BJ (cell line): Measurements from ENCODE around the gene NAA25. TPM values are rescaled to one million over a fixed set of nuclear protein-coding genes. Genes with fewer than 3 reads are reported as not detected.

Experiments
- CTCF ChIA-PET: fragments of 350-600 bp; formaldehyde crosslinking; extraction: SDS; loops from one replicate; lab custom pipeline; 2021; ENCODE audit warnings: antibody characterized with exemption, inconsistent platforms; lab: Yijun Ruan, JAX
- POLR2A ChIA-PET: fragments of 300-600 bp; sonication (Branson Sonifier 250); formaldehyde crosslinking; extraction: SDS; loops from one replicate; lab custom pipeline; 2021; ENCODE audit warnings: antibody characterized with exemption; lab: Charles Lee
- DNase-seq: peaks from one replicate; pipeline ENCODE4 v3.0.0-alpha.2; 2011; ENCODE audit warnings: low read depth
- H3K27me3 ChIP-seq: 2 replicates; pipeline ENCODE4 v1.6.0; 2011; ENCODE audit warnings: low read length; ENCODE audit not compliant: control insufficient read depth, insufficient read depth
- H3K36me3 ChIP-seq: 2 replicates; pipeline ENCODE4 v1.5.1; 2011; ENCODE audit warnings: low read length; ENCODE audit not compliant: control insufficient read depth, insufficient read depth
- H3K4me3 ChIP-seq: 2 replicates; pipeline ENCODE4 v1.5.1; 2011; ENCODE audit warnings: low read depth, mild to moderate bottlenecking, control low read depth, low read length
- CTCF ChIP-seq: IDR thresholded peaks from 2 replicates; pipeline ENCODE4 v1.5.1; 2011; ENCODE audit warnings: low read depth, mild to moderate bottlenecking, control low read depth, inconsistent platforms, low read length, moderate library complexity; ENCODE audit not compliant: insufficient read depth
- polyA plus RNA-seq: library from polyadenylated mRNA; depleted of rRNA; stranded (reverse); fragments of >200 nt; gene quantifications from 2 replicates; pipeline ENCODE4 v1.2.3, GENCODE V29; 2011; rRNA removed
- small RNA-seq: library from RNA; depleted of rRNA; stranded (forward); fragments of <200 nt; gene quantifications from one replicate; pipeline ENCODE3, GENCODE V24; 2012; ENCODE audit warnings: low replicate concordance, low read depth; ENCODE audit not compliant: insufficient read length

Gene NAA25
- polyA plus RNA-seq, 1 experiment = 7.2 TPM

- Histone ChIP-seq H3K4me3 (no peak overlapping the region), H3K36me3 (no peaks in the 10 kb centered on the region), H3K27me3 (no peaks in the 10 kb centered on the region)
- DNase-seq = no peak
- no peak for TF ChIP-seq CTCF
- POLR2A ChIA-PET = no interaction called here
- CTCF ChIA-PET = interaction anchor here (1.0 kb wide), 1 partner anchor 25 kb away, joined by 3 read pairs; no protein-coding TSS in a partner anchor
Measured at GRCh38 chr12:111980598-111980997, 128.0 kb downstream of the NAA25 start.

GRCh38 chr12:111978545-111978944, 130.0 kb downstream of the NAA25 start:
- POLR2A ChIA-PET = no interaction called here
- no peak for TF ChIP-seq CTCF
- CTCF ChIA-PET = interaction anchor here (1.5 kb wide), 1 partner anchor 35 kb away, joined by 3 read pairs; the partner anchor contains the start of genes ERP29 and TMEM116
- H3K4me3 ChIP-seq = no peak overlapping the region
- H3K36me3 ChIP-seq = no peaks in the 10 kb centered on the region
- no peak for DNase-seq
- H3K27me3 ChIP-seq = no peaks in the 10 kb centered on the region

GRCh38 chr12:111976860-111977259, 131.7 kb downstream of the NAA25 start:
- Histone ChIP-seq H3K27me3 (no peaks in the 10 kb centered on the region), H3K4me3 (no peak overlapping the region), H3K36me3 (no peaks in the 10 kb centered on the region)
- ChIA-PET POLR2A (no interaction called here), CTCF (interaction anchor here (1.5 kb wide), 1 partner anchor 36 kb away, joined by 3 read pairs; the partner anchor contains the start of genes ERP29 and TMEM116)
- TF ChIP-seq CTCF = no peak
- no peak for DNase-seq

Small RNA genes within 50 kb of the gene (small RNA-seq; reads per million reads assigned to genes)
- not detected for gene AC004024.1
- gene MIR3657 = not detected
- gene RF00019 = not detected

Other genes with a start within 250 kb of the NAA25 start
- gene TMEM116, start 95.6 kb downstream of the NAA25 start, polyA plus RNA-seq = 16.6 and 21.3 TPM in 2 replicates
- 87.6 and 138 TPM in 2 replicates for gene ERP29, start 95.4 kb downstream of the NAA25 start, polyA plus RNA-seq
- 23.7 and 24.0 TPM in 2 replicates for gene TRAFD1, start 16.8 kb upstream of the NAA25 start, polyA plus RNA-seq